ENCODE results near the gene TNIK. TPM values are rescaled to one million over a fixed set of nuclear protein-coding genes. Genes with fewer than 3 reads are reported as not detected.

TNIK gene
- total RNA-seq, 2 experiments from 2014 or later: 32.1 to 39.2 TPM

- POLR2A ChIA-PET: interaction anchor here (1.2 kb wide), 1 partner anchor 9 kb away, joined by 3 read pairs; no protein-coding TSS in a partner anchor
Measured at GRCh38 chr3:171267104-171267503, 193.1 kb downstream of the TNIK start.

GRCh38 chr3:171266740-171267073 lies 193.5 kb downstream of the TNIK start:
- POLR2A ChIA-PET: interaction anchor here (1.2 kb wide), 1 partner anchor 8 kb away, joined by 3 read pairs; no protein-coding TSS in a partner anchor
- ATAC-seq (peak; percentile 20), DNase-seq (no peak)
- Mint-ChIP-seq H3K9me3 (ENCODE audit: insufficient read depth) (no peaks in the 10 kb centered on the region), H3K27ac (peak overlapping the region; percentile 77), H3K4me1 (ENCODE audit: low read depth) (peaks cover 68% of the 10 kb centered on the region), H3K4me3 (peak overlapping the region; percentile 40), H3K36me3 (ENCODE audit: low read depth) (peaks cover 3% of the 10 kb centered on the region), H3K27me3 (ENCODE audit: low read depth) (no peaks in the 10 kb centered on the region)
- CTCF ChIA-PET: interaction anchor here (0.8 to 1.7 kb wide), 4 partner anchors 11 to 78 kb away, joined by 3 to 5 read pairs (median 4); no protein-coding TSS in a partner anchor

More at GRCh38 chr3:171267104-171267503, 193.1 kb downstream of the TNIK start:
- ATAC-seq (peak; percentile 57), DNase-seq (no peak)
- Mint-ChIP-seq H3K4me3 (peak overlapping the region; percentile 24), H3K27ac (peak overlapping the region; percentile 78), H3K27me3 (ENCODE audit: low read depth) (no peaks in the 10 kb centered on the region), H3K4me1 (ENCODE audit: low read depth) (peaks cover 66% of the 10 kb centered on the region), H3K36me3 (ENCODE audit: low read depth) (peaks cover 3% of the 10 kb centered on the region), H3K9me3 (ENCODE audit: insufficient read depth) (no peaks in the 10 kb centered on the region)
- CTCF ChIA-PET: interaction anchor here (0.6 to 1.7 kb wide), 5 partner anchors 12 to 1495 kb away, joined by 3 to 5 read pairs (median 4); no protein-coding TSS in a partner anchor

GRCh38 chr3:171266034-171266739 lies 194.0 kb downstream of the TNIK start:
- H3K36me3 Mint-ChIP-seq (ENCODE audit: low read depth): peaks cover 3% of the 10 kb centered on the region
- peak overlapping the region; percentile 40 for H3K4me3 Mint-ChIP-seq
- peaks cover 71% of the 10 kb centered on the region for H3K4me1 Mint-ChIP-seq (ENCODE audit: low read depth)
- H3K9me3 Mint-ChIP-seq (ENCODE audit: insufficient read depth): no peaks in the 10 kb centered on the region
- POLR2A ChIA-PET: no interaction called here
- CTCF ChIA-PET: interaction anchor here (0.6 to 1.7 kb wide), 3 partner anchors 11 to 43 kb away, joined by 3 to 5 read pairs (median 3); no protein-coding TSS in a partner anchor
- no peaks in the 10 kb centered on the region for H3K27me3 Mint-ChIP-seq (ENCODE audit: low read depth)
- DNase-seq (no peak), ATAC-seq (no peak)
- peak overlapping the region; percentile 77 for H3K27ac Mint-ChIP-seq

- ChIA-PET POLR2A (no interaction called here), CTCF (no interaction called here)
- DNase-seq (no peak), ATAC-seq (no peak)
- H3K4me3 Mint-ChIP-seq: no peak overlapping the region
- H3K9me3 Mint-ChIP-seq (ENCODE audit: insufficient read depth): no peaks in the 10 kb centered on the region
- H3K36me3 Mint-ChIP-seq (ENCODE audit: low read depth): peaks cover 3% of the 10 kb centered on the region
- no peaks in the 10 kb centered on the region for H3K27me3 Mint-ChIP-seq (ENCODE audit: low read depth)
- no peak overlapping the region for H3K27ac Mint-ChIP-seq
- H3K4me1 Mint-ChIP-seq (ENCODE audit: low read depth): peaks cover 60% of the 10 kb centered on the region
Measured at GRCh38 chr3:171264758-171265157, 195.4 kb downstream of the TNIK start.

GRCh38 chr3:171262431-171262830 lies 197.8 kb downstream of the TNIK start:
- no peaks in the 10 kb centered on the region for H3K36me3 Mint-ChIP-seq (ENCODE audit: low read depth)
- peaks cover 52% of the 10 kb centered on the region for H3K4me1 Mint-ChIP-seq (ENCODE audit: low read depth)
- POLR2A ChIA-PET: interaction anchor here (0.6 kb wide), 1 partner anchor 1239 kb away, joined by 4 read pairs; no protein-coding TSS in a partner anchor
- no peak overlapping the region for H3K4me3 Mint-ChIP-seq
- no peaks in the 10 kb centered on the region for H3K27me3 Mint-ChIP-seq (ENCODE audit: low read depth)
- no peak overlapping the region for H3K27ac Mint-ChIP-seq
- CTCF ChIA-PET: interaction anchor here (1.0 kb wide), 1 partner anchor 10 kb away, joined by 4 read pairs; no protein-coding TSS in a partner anchor
- H3K9me3 Mint-ChIP-seq (ENCODE audit: insufficient read depth): no peaks in the 10 kb centered on the region
- no peak for DNase-seq
- no peak for ATAC-seq

GRCh38 chr3:171261487-171261886 lies 198.7 kb downstream of the TNIK start:
- ATAC-seq: no peak
- ChIA-PET POLR2A (interaction anchor here (0.6 kb wide), 1 partner anchor 301 kb away, joined by 3 read pairs; no protein-coding TSS in a partner anchor), CTCF (interaction anchor here (1.1 kb wide), 1 partner anchor 15 kb away, joined by 3 read pairs; no protein-coding TSS in a partner anchor)
- peak overlapping the region; percentile 40 for H3K27ac Mint-ChIP-seq
- peaks cover 52% of the 10 kb centered on the region for H3K4me1 Mint-ChIP-seq (ENCODE audit: low read depth)
- H3K4me3 Mint-ChIP-seq: no peak overlapping the region
- DNase-seq: no peak
- no peaks in the 10 kb centered on the region for H3K27me3 Mint-ChIP-seq (ENCODE audit: low read depth)
- H3K36me3 Mint-ChIP-seq (ENCODE audit: low read depth): peaks cover 5% of the 10 kb centered on the region
- no peaks in the 10 kb centered on the region for H3K9me3 Mint-ChIP-seq (ENCODE audit: insufficient read depth)

- H3K9me3 Mint-ChIP-seq (ENCODE audit: insufficient read depth): no peaks in the 10 kb centered on the region
- no peak overlapping the region for H3K27ac Mint-ChIP-seq
- H3K27me3 Mint-ChIP-seq (ENCODE audit: low read depth): no peaks in the 10 kb centered on the region
- POLR2A ChIA-PET: interaction anchor here (0.6 kb wide), 1 partner anchor 301 kb away, joined by 3 read pairs; no protein-coding TSS in a partner anchor
- ATAC-seq: no peak
- H3K4me1 Mint-ChIP-seq (ENCODE audit: low read depth): peaks cover 53% of the 10 kb centered on the region
- DNase-seq: no peak
- peaks cover 9% of the 10 kb centered on the region for H3K36me3 Mint-ChIP-seq (ENCODE audit: low read depth)
- H3K4me3 Mint-ChIP-seq: no peak overlapping the region
- CTCF ChIA-PET: interaction anchor here (1.1 to 1.8 kb wide), 2 partner anchors 13 to 15 kb away, joined by 3 to 5 read pairs; no protein-coding TSS in a partner anchor
Measured at GRCh38 chr3:171260899-171261298, 199.3 kb downstream of the TNIK start.

- H3K4me3 Mint-ChIP-seq: no peak overlapping the region
- CTCF ChIA-PET: interaction anchor here (1.1 to 1.8 kb wide), 2 partner anchors 12 to 14 kb away, joined by 3 to 5 read pairs; no protein-coding TSS in a partner anchor
- no peak for ATAC-seq
- H3K27me3 Mint-ChIP-seq (ENCODE audit: low read depth): no peaks in the 10 kb centered on the region
- H3K36me3 Mint-ChIP-seq (ENCODE audit: low read depth): peaks cover 11% of the 10 kb centered on the region
- no peaks in the 10 kb centered on the region for H3K9me3 Mint-ChIP-seq (ENCODE audit: insufficient read depth)
- DNase-seq: no peak
- peaks cover 53% of the 10 kb centered on the region for H3K4me1 Mint-ChIP-seq (ENCODE audit: low read depth)
- POLR2A ChIA-PET: no interaction called here
- no peak overlapping the region for H3K27ac Mint-ChIP-seq
Measured at GRCh38 chr3:171260466-171260865, 199.7 kb downstream of the TNIK start.

- Mint-ChIP-seq H3K36me3 (ENCODE audit: low read depth) (peaks cover 17% of the 10 kb centered on the region), H3K4me3 (no peak overlapping the region), H3K4me1 (ENCODE audit: low read depth) (peaks cover 69% of the 10 kb centered on the region), H3K27ac (no peak overlapping the region), H3K27me3 (ENCODE audit: low read depth) (no peaks in the 10 kb centered on the region), H3K9me3 (ENCODE audit: insufficient read depth) (no peaks in the 10 kb centered on the region)
- ChIA-PET POLR2A (interaction anchor here (1.1 kb wide), 1 partner anchor 9 kb away, joined by 3 read pairs; no protein-coding TSS in a partner anchor), CTCF (interaction anchor here (0.7 to 1.4 kb wide), 3 partner anchors 8 to 20 kb away, joined by 3 read pairs; no protein-coding TSS in a partner anchor)
- no peak for ATAC-seq
- no peak for DNase-seq
Measured at GRCh38 chr3:171258316-171258715, 201.9 kb downstream of the TNIK start.

GRCh38 chr3:171257251-171258203 lies 202.7 kb downstream of the TNIK start:
- Mint-ChIP-seq H3K27ac (peak overlapping the region; percentile 62), H3K4me3 (no peak overlapping the region), H3K9me3 (ENCODE audit: insufficient read depth) (no peaks in the 10 kb centered on the region), H3K27me3 (ENCODE audit: low read depth) (no peaks in the 10 kb centered on the region), H3K4me1 (ENCODE audit: low read depth) (peaks cover 71% of the 10 kb centered on the region), H3K36me3 (ENCODE audit: low read depth) (peaks cover 22% of the 10 kb centered on the region)
- ChIA-PET CTCF (interaction anchor here (0.7 to 1.4 kb wide), 5 partner anchors 8 to 37 kb away, joined by 3 read pairs; no protein-coding TSS in a partner anchor), POLR2A (interaction anchor here (1.0 to 1.1 kb wide), 3 partner anchors 9 to 12 kb away, joined by 3 to 5 read pairs (median 3); no protein-coding TSS in a partner anchor)
- DNase-seq (no peak), ATAC-seq (no peak)
